Hippocampal formation (tissue), 2 donors: ENCODE measurements around the gene PITPNB.

Experiments
- DNase-seq, 2 donors: peaks; one replicate each; lab custom pipeline; 2025; lab: John Stamatoyannopoulos, UW

PITPNB gene

DNA sequence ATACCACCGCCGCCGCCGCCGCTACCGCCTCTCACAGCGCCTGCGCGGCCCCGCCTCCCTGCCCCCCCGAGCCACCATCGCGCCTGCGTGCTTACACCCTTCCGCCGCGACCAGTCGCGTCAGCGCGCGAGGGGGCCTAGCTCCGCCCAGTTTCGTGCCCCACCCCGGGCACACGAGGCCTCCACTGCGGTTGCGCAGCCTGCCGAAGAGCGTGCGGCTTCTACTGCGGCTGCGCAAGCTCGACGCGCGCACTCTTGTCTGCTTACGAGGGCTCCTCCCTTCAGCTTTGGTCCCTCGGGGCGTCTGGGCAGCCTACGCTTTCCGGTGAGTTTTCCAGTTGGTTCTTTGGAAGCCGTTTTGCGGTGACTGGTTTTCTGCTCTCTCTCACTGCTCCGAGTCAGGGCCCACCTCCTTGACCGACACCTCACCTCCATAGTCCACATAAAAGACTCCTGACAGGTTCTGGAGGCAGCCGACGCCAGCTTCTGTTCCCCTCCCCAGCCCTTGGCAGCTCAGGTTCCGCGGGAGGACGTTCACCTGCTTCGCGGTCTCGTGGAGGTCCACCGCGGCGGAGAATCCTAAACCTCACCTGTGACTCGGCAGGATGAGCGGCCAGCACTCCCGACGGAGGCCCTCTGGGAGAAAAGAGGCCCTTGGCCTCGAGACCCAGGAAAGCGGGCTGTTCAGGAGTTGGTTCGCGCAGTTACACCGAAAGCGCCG, at the start of gene PITPNB:
Gene PITPNB, minus strand, starts transcription at position 35 of the 720 bp plus-strand sequence. CDS start 65 bp downstream, outside the sequence.
- peak; percentile 92 to 93 for DNase-seq

DNA sequence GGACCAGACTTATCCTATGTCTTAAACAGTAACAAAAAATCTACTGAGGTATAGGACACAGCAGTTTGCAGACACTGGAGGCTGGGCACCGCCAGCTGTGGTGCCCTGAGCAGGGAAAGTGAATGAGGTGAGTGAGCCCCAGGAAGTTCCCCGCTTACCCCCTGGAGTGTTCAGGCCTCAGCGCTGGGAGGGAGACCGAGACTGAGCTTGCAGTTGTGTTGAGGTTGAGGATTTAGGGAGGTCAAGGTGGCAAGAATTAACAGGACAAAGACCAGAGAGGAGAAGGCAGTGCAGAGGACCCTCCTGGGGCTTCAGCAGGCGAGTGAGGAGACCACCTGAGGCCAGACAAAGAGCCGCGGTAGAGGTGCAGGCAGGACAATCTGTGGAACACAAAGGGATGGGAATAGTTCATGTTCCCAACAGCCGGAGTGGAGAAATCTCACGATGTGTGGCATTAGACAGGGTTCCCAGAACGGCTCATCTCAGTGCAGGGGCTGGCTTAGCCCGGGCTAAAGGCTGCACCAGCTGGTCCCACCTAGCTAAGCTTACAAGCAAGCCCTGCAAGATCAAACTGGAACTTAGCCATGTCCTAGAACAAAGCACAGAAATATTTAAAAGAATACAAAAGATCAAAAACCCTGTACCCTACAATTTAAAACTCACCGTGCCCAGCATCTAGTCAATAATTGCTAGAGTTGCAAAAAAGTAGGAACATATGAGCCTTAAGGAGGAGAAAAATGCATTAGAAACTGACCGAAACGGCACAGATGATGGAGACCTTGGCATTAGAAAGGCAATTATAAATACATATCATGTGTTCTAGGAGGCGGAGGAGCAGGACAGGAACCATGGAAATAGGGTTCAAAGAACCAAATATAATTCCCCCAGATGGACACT, 47.4 kb upstream of the PITPNB start:
- no peak for DNase-seq

DNA sequence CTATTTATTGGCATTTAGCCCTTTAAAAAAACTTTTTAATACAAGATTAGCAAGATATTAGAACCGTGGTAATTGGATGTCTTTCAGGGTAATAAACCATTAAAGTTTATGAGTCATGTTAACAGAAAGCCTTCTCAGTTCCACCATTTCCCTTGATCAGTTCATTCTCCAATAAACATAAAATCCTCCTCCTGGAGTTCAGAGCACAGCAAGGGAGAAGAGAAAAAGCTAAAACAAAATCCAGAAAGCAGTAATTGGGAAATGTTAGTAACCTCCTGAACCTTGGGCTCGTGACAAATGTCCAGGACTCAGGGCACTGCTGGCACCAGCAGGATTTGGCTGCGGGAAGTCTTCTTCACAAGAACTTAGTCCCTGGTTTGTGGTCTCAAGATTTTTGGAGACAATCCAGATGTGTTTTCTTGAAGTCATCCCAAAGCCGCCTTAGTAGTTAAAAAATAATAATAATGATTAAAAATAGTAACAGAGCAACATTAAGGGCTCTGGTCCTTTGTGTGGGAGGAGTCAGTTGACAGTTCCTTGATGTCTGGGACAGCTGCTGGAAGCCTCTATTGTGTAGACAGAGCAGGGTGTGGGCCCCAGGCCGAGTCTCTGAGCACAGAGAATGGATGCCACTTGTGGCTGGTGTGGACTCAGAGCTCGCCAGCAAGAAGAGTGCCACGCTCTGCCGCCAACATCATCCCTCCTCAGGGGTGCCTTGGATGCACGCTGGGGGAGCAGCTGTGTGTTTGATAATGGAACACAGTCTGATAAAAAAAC, 43.4 kb upstream of the PITPNB start:
- DNase-seq, result no peak

DNA sequence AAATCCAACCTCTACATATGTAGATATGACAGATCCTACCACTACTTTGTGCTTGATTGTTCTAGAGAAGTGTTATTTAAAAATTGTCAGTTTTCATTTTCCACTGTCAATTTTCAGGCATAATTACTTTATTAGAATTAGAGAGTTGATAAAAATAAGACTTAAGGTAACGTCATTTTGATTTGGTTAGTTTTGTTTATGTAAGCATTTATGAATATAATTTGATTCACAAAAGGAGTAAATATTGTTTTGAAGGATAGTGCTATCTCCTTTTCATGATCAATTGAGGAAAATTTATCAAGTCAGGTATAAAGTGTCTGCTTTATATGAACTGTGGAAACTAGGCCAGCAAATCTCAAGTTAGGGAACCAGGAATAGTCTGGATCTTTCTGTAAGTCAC, 42.6 kb upstream of the PITPNB start:
- DNase-seq, result no peak

DNA sequence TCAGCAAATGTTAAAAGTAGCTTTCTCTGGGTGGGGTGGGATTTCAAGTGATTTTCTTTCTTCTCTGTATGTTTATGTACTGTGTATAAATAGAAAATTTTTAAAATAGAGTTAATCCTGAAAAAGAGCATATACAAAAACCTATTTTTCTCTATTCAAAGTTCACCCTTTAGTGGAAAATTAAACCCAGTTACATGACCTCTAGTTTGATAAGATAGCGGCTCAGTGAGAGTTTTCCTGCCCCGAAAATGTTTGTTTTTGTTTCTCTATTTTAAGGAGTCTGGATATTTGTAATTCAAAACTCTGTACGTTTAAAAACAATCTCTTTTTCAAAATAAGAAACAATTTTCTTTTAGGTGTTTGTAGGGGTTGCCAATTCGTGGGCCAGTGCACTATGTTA, 42.1 kb upstream of the PITPNB start:
- DNase-seq, result no peak

DNA sequence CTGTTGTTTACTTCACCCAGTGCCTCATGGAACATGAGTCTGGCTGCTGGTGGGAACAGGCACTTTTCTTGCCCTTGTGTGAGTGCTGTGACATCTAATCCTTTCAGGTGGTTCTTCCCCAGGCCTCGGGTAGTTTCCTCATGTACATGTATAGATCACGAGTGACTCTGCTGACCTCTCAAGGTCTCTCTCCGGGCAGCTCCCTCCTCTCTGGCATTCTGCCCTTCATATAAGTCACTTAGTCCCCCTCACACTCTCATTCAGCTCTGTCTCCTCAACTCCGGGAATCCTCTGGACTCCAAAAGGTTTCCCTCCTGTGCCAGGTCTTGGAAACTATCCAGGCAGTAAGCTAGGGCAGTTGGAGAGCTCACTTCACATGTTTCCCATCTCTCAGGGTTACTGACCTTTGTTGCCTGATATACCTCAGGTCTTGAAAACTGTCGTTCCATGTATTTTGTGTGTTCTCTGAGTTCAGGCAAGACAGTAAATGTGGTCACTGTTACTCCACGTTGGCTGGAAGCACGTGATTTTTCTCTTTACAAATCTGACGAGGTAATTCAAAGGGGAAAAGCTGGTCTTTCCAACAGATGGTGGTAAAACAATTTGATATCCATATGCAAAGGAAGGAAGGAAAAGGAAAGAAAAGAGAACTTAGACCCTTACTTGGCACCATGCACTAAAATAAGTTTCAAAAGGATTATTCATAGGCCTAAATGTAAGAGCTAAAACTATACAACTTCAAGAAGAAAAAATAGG, 40.5 kb upstream of the PITPNB start:
- DNase-seq, result no peak

DNA sequence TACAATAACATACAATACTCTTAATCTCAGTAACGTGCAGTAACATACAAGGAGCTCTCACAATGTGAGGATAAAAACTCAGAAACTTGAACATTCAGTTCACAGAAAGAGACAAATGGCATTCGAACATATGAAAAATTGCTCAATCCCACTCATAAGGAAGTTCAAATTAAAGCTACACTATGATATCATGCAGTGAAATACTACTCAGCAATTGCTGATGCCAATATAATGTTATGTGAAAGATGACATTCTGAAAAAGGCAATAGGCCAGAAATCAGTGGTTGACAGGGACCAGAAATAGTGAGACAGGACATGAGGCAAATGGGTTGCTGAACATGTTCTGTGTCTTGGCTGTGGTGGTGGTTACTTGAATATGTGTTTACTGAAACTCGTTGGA, 33.7 kb upstream of the PITPNB start:
- no peak for DNase-seq

DNA sequence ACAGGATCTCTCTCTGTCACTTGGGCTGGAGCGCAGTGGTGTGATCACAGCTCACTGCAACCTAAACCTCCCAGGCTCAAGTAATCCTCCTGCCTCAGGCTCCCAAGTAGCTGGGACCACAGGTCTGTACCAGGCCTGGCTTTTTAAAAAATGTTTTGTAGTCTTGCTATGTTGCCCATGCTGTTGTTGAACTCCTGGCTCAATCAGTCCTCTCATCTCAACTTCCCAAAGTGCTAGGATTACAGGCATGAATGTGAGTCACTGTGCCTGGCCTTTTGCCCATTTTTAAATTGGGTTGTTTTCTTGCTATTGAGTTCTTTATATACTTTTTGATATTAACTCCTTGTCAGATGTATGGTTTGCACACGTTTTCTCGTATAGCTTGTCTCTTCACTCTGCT, 33.0 kb upstream of the PITPNB start:
- no peak for DNase-seq

DNA sequence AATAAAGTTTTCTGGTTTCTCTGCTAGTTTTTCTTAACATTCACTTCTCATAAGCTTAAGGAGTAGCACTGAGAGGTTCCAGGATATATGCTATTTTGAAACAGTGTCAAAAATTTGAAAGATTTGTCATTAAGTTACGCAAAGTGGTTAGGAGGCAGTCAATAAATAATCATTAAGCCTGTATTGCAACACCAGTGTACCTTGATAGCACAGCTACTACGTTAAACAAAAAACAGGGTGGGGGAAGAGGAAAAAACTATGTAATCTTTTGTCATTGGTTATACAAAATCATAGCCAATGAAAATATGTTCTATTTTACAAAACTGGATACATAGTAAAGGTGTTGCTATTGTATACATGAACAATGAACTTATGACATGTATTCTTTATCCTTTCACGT, 30.4 kb upstream of the PITPNB start:
- no peak for DNase-seq

DNA sequence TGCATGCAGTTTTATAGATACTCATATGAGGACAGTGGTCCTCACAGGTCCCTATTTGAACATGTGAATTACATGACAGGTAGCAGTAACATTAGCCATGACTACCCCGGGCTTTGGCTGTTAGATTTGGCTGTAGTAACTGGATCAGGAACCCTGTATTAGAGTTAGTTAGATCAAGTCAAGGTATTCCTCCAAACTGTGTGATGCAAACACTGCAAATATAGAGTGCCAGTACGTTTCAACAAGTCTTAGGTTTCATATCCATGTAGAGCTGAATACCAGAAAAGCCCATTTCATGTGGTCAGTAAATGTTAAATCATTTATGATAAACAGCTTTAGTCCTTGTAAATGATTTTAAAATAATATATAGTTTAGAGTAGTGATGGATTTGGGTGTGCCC, 29.5 kb upstream of the PITPNB start:
- no peak for DNase-seq

DNA sequence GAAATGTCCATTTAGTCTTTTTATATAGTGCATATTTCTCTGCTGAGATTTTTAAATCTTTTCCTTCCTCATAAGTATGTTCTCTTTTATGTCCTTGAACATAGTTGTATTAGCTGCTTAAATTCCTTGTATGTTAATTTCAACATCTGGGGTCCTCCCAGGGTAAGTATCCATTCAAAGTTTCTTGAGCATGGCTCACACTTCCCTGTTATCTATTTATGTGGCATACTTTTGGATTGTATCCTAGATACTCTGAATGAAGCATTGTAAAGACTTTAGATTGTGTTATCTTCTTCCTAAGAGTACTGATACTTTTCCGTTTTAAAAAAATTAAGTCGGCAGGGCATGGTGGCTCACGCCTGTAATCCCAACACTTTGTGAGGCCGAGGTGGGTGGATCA, 28.4 kb upstream of the PITPNB start:
- DNase-seq, result no peak

DNA sequence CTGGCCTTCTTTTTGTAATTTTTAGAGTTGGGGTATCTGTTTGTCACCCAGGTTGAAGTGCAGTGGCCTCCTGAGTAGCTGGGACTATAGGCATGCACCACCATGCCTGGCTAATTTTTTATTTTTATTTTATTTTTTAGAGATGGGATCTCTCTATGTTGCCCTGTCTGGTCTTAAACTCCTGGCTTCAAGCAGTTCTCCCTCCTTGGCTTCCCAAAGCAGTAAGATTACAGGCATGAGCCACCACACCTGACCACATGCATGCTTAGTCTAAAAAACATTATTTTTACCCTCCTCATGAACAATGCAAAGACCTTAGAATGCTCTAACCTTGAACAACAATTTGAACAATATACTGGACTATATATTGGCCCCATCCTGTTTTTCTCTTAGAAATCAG, 22.1 kb upstream of the PITPNB start:
- no peak for DNase-seq

DNA sequence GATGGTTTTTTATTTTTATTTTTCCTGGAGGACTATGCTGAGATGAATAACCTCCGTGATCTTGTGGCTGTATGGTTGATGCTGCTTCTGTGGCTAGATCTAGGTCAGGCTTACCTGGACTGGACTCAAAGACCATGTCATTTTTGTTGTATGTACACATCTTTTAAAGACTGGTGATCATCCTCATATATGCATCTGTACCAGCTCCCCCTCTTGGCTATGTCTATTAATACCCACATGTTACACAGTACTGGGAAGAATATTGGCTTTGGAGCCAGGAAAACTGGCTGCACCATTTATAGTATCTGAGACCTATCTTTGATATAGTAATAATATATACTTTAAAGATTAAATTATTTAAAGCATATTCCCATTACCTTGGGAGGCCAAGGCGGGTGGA, 18.4 kb upstream of the PITPNB start:
- no peak for DNase-seq

DNA sequence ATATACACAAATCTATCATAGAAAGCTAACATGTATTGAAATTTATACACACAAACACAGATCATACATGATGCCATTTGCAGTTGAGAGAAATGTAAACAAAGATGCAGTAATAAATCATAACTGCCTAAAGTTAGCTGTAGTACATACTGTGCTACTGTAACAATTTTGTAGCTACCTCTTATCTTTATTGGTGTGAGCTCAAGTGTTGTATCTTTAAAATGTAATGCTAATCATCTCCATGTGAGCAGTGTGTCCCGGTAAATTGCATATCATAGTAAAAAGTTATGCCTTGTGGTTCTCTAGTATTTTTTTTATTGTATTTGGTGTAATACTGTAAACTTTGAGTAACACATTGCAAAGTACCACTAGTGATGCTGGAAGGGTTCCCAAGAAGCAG, 16.8 kb upstream of the PITPNB start:
- no peak for DNase-seq

DNA sequence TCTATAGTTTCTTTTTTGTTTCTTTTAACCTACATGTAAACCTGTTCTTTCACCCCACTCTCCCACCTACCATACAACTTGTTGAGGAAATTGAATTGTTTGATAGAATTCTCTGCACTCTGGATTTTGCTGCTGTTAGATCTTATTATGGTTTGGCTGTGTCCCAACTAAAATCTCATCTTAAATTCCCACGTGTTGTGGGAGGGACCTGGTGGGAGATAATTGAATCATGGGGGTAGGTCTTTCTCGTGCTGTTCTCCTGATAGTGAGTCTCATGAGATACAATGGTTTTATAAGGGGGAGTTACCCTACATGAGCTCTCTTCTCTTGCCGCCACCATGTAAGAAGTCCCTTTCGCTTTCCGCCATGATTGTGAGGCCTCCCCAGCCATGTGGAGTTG, 15.0 kb upstream of the PITPNB start:
- DNase-seq, result no peak

DNA sequence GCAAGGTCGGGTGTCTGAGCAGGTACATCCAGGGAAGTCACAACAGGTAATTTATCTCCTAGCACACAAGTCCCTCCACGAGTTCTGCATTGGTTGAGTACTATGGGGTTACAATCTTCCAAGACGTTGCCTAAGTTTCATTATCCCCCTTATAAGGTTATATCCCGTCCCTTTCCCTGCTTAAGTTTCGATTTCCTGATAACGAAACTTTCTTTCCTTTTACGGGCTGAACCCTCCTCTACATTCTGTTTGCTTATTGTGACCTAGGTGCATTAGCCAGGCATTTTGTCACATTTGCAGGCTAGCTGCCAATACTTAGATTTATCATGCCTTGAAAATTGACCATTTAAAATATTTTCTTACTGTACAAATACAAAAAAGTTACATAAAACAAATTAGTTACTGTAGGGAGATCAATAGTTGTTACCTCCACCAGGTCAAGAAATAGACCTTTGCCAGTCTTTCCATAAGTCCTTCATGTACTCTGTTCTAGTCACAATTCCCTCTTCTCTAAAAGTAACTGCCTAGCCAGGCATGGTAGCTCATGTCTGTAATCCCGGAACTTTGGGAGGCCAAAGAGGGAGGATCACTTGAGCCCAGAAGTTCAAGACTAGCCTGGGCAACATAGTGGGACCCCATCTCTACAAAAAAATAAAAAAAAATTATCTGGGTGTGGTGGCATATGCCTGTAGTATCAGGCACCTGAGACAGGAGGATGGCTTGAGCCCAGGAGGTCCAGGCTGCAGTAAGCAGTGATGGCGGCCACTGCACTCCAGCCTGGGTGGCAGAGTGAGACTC, 14.3 kb upstream of the PITPNB start:
- no peak for DNase-seq

DNA sequence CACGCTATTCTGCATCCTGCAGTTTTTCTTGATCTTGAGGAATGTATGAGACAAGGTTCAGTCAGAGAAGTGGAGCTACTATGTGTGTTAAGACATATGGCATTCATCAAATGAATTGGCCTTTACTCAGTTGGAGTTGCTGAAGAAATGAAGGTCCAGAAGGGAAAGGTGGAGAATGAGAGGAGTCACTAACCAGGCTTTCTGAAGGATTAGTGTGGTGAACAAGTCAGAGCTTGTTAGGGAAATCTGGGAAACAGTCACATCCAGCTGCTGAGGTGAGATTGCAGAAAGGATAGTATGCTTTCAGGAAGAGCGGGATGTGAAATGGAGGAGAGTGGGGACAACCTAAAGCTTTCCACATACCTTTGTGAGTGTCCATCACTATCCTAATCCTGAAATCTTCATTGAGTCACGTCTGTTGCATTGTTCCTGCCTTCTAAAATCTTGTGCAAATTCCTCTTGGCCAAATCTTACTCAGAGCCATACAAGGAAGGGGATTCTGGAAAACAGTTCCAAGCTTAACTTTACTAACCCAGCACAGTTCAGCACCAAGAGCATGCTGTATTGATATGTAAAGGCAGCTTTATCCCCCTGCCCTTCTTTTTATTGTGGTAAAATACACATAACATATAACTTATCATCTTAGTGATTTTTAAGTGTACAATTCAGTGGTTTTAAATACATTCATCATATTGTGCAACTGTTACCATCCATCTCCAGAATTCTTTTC, 11.4 kb upstream of the PITPNB start:
- no peak for DNase-seq

DNA sequence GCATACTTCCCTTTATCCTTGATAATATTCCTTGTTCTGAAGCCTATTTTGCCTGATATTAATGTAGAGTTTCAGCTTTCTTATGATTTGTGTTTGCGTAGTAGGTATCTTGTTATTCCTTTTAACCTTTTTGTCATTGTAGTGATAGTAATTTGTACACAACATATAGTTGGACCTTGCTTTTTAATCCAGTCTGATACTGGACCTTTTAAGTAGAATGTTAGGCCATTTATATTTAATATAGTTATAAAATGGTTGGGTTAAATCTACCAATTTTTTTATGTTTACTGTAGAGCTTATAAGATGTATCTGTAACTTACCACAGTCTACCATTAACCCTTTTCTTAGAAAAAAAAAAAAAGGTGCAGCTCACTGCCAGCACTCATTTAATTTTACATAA, 8.6 kb upstream of the PITPNB start:
- DNase-seq, result no peak

DNA sequence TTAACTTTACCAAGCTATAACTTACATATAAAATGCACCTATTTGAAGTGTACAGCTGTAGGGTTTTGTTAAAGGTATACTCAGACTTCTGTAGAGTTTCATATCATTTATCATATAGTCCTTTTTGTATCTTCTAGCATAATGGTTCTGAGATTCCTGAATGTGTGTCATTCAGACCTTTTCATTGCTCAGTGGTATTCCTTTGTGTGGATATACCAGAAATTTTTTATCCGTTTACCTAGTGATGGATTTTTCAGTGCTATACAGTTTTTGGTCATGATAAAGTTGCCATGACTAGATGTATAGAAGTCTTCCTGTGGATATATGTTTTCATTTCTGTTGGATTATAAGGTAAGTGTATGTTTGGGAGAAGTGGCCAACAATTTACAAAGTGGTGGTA, 6.3 kb upstream of the PITPNB start:
- DNase-seq, result no peak
